Subcutaneous abdominal adipose tissue (tissue), 5 donors: ENCODE data around the gene SLC25A20.

Experiments used
- H3K27ac ChIP-seq: one replicate; pipeline ENCODE4 v1.7.0; 2013; ENCODE audit warnings: low read depth, mild to moderate bottlenecking, inconsistent platforms, low read length, moderate library complexity
- H3K27me3 ChIP-seq, 5 donors: one replicate each; pipeline ENCODE4 v1.7.0; 2013; ENCODE audit warnings: low read length in 5 of 5, inconsistent platforms in 1 of 5; ENCODE audit not compliant: control insufficient read depth in 5 of 5, insufficient read depth in 4 of 5
- H3K36me3 ChIP-seq, 5 donors: one replicate each; pipeline ENCODE4 v1.7.0; 2013; ENCODE audit warnings: low read length in 5 of 5; ENCODE audit not compliant: control insufficient read depth in 5 of 5, insufficient read depth in 5 of 5
- H3K4me1 ChIP-seq, 5 donors: one replicate each; pipeline ENCODE4 v1.7.0; 2013; ENCODE audit warnings: low read length in 5 of 5, mild to moderate bottlenecking in 3 of 5, moderate library complexity in 1 of 5; ENCODE audit not compliant: control insufficient read depth in 5 of 5, insufficient read depth in 5 of 5
- H3K4me3 ChIP-seq, 5 donors: one replicate each; pipeline ENCODE4 v1.7.0; 2013; ENCODE audit warnings: low read length in 5 of 5, low read depth in 1 of 5
- H3K9ac ChIP-seq, 5 donors: one replicate each; pipeline ENCODE4 v1.7.0; 2013; ENCODE audit warnings: low read length in 5 of 5, mild to moderate bottlenecking in 4 of 5, moderate library complexity in 3 of 5
- H3K9me3 ChIP-seq, 5 donors: one replicate each; pipeline ENCODE4 v1.7.0; 2013; ENCODE audit warnings: low read length in 5 of 5; ENCODE audit not compliant: control insufficient read depth in 5 of 5
- donor health status: healthy.
- donor health status: healthy.
- donor health status: healthy.
- donor health status: healthy.
- donor health status: healthy.

The SLC25A20 gene, protein sequence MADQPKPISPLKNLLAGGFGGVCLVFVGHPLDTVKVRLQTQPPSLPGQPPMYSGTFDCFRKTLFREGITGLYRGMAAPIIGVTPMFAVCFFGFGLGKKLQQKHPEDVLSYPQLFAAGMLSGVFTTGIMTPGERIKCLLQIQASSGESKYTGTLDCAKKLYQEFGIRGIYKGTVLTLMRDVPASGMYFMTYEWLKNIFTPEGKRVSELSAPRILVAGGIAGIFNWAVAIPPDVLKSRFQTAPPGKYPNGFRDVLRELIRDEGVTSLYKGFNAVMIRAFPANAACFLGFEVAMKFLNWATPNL

DNA sequence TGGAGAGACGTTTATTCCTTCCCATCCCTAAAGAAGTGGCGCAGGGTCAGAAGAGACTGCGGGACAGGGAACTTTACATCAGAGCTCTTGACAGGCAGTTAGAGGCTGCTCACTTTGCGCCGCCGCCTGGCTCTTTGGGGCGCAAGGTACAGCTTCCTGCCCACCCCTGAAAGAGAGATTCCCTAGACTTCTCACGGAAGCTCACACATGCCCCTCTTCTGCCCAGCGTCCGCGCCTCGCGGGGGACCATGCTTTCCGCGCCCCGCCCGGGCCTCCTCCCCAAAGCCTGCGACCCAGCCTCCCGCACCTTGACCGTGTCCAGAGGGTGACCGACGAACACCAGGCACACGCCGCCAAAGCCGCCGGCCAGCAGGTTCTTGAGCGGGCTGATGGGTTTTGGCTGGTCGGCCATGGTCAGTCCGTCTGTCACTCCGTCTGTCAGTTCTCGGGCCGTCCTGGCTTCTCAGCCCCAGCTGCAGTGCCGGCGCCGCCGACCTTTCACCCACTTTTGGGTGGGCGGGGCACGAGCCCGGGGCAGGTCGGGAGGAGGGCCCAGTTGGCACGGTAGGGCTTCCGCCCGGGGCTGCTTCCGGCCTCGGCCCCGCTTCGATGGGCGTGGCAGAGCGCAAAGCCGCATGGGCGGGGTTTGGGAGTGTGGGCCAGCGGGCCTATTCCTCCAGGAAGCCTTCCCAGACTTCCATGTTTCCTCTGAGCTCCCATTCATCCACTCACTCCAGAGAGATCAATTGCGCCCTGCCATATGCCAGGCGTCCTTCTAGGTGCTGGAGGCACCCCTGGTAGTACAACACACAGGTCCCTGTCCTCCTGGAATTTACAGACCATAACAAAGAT lies at the start of gene SLC25A20:
Gene SLC25A20, minus strand, starts transcription at position 500 of the 852 bp plus-strand sequence. Its CDS starts 88 bp downstream, at position 412.
- peak within 1 kb of the TSS; percentile 75 for H3K27ac ChIP-seq
- no peaks in the 10 kb centered on the region for H3K36me3 ChIP-seq
- H3K9ac ChIP-seq, result peak within 1 kb of the TSS; percentile 71 to 89 (median 81)
- peak within 1 kb of the TSS; percentile 66 to 87 (median 86) for H3K4me3 ChIP-seq
- peaks cover 6 to 31% (median 25%) of the 10 kb centered on the region in 5 donors for H3K4me1 ChIP-seq
- H3K9me3 ChIP-seq, result no peaks in the 10 kb centered on the region
- no peaks in the 10 kb centered on the region for H3K27me3 ChIP-seq

DNA sequence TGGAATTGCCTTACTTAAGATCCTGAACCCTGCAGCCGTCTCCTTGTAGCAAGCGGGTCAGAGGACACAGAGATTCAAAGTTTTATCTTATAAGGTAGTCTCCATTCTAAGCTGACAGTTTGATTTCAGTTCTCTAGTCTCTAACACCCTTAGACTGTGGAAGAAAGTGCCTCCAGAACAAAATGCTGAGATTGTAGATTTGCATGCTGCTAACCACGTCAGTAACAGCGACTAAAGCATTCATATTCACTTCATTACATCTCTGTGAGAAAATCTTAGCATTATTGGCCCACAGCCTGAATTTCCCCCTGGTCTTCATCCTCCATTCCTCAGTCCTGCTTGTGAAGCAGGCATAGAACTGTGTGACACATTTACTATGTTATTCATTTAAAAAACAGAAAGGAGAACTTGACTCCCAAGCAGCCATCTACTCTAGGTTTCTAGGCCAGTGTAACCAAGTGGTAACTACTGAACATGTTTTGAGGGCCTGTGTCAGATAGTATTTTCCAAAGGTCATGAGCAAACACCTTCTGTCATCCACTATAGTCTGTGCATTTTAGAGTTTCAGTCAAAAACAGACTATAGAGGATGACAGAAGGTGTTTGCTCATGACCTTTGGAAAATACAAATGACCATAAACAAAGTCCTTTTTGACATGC lies 47.3 kb upstream of the SLC25A20 start:
- Histone ChIP-seq H3K27me3 (no peaks in the 10 kb centered on the region), H3K4me3 (no peak overlapping the region), H3K36me3 (peaks cover 3 to 25% (median 6%) of the 10 kb centered on the region in 5 donors), H3K27ac (no peak overlapping the region), H3K9ac (no peak overlapping the region), H3K9me3 (no peaks in the 10 kb centered on the region), H3K4me1 (no peaks in the 10 kb centered on the region)

DNA sequence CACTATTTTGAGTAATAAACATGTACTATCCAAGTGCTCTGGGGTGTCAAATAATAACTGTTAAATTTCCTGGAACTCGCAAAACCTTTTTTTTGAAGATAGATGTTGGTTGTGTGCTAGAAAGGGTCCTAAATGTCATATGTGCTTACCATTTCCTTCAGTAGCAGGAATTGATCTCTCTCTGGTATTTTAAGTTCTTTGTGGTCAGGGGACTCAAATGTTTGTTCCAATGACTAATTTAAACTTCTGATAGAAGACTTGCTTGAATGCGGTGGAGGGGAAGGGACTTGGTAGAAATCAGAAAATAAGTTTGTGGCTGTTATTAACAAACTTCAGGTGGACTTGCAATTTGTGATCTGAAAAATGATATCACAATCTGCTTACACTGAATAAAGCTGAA lies 46.8 kb upstream of the SLC25A20 start:
- Histone ChIP-seq H3K36me3 (peaks cover 3 to 25% (median 6%) of the 10 kb centered on the region in 5 donors), H3K9me3 (no peaks in the 10 kb centered on the region), H3K27ac (no peak overlapping the region), H3K4me3 (no peak overlapping the region), H3K4me1 (no peaks in the 10 kb centered on the region), H3K9ac (no peak overlapping the region), H3K27me3 (no peaks in the 10 kb centered on the region)

DNA sequence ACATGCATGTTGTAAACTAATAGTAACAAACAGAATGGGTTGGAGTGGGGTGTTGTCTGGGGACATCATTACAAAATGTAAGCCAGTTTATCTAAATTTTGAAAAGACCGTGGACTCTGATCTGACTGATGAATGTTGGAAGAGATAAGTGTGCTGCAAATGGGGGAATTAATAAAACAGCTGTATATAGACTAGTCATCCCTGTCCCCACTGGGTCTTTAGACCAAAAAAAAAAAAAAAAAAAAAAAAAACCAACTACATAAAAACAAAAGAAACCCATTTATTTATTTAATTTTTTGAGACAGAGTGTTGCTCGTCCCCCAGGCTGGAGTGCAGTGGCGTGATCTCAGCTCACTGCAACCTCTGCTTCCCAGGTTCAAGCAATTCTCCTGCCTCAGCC lies 40.0 kb upstream of the SLC25A20 start:
- Histone ChIP-seq H3K9ac (no peak overlapping the region), H3K27ac (no peak overlapping the region), H3K36me3 (peaks cover 7 to 17% (median 11%) of the 10 kb centered on the region in 5 donors), H3K4me1 (peaks cover 0 to 6% (median 2%) of the 10 kb centered on the region in 5 donors), H3K9me3 (no peaks in the 10 kb centered on the region), H3K4me3 (no peak overlapping the region), H3K27me3 (no peaks in the 10 kb centered on the region)

DNA sequence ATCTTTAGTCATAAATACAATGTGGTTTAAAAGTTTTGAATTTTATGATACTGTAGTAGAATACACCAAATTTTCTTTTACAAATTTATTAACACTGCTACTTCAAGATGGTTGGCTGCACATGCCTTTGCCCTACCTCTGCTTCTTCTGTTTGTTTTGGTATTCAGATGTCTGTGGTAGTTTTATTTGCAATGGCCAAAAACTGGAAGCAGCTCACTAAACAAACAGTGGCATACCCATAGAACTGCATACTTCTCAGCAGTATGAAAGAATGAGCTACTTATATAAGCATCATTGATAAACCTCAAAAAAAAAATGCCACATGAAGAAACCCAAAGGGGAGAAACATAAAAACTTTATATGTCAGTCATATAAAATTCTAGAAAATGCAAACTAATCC lies 39.5 kb upstream of the SLC25A20 start:
- Histone ChIP-seq H3K4me1 (peaks cover 0 to 6% (median 2%) of the 10 kb centered on the region in 5 donors), H3K4me3 (no peak overlapping the region), H3K27ac (no peak overlapping the region), H3K9ac (no peak overlapping the region), H3K9me3 (no peaks in the 10 kb centered on the region), H3K27me3 (no peaks in the 10 kb centered on the region), H3K36me3 (peaks cover 4 to 16% (median 14%) of the 10 kb centered on the region in 5 donors)

DNA sequence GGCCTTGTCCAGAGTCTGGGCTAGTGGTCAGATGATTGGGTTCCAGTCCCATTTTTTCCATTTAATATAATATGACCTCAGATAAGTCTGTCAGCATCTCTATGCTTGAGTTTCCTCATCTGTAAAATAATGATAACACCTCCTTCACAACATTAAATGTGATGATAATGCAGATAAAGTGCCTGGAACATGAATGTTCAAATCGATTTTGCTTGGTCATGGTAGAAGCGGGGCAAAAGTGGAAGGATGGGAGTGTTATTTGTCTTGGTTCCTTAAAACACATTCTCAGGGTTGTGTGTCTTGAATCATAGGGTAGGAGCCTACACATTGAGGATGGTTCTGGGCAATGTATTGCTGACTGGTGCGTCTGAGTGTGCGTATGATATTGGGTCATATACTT lies 36.8 kb upstream of the SLC25A20 start:
- peaks cover 4 to 18% (median 16%) of the 10 kb centered on the region in 5 donors for H3K36me3 ChIP-seq
- H3K27ac ChIP-seq, result no peak overlapping the region
- H3K9me3 ChIP-seq, result no peaks in the 10 kb centered on the region
- H3K27me3 ChIP-seq, result no peaks in the 10 kb centered on the region
- H3K9ac ChIP-seq, result no peak overlapping the region
- H3K4me3 ChIP-seq, result no peak overlapping the region
- H3K4me1 ChIP-seq, result peaks cover 0 to 18% (median 6%) of the 10 kb centered on the region in 5 donors

DNA sequence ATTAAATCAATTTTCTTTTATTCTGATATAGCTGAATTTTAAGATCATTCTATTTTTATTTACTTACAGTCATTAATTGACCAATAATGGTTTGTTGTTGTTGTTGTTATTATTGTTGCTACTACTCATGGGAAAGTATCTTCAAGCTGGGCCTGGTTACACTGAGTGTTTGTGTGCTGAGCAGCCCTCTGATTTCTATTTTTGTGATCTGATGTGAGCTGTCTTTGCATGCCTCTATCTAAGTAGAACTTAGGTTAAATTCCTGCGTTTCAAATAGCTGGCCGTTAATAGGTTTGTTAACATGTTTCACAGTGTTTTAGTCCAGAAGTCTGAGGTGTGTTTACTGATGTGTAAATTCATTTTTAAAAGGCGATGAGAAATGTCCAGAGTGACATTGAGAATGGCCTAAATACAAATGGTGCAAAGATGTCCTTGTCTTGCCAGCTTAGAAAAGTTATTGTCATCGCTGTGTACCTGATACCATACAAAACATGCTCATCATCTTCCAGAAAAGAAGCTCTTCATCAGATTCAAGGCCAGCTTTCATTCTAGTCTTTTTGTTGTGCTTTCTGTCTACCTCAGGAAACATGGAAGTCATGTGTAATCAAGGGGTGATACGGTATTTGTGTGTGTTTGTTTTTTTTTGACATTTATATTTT lies 35.8 kb upstream of the SLC25A20 start:
- Histone ChIP-seq H3K36me3 (peaks cover 4 to 23% (median 19%) of the 10 kb centered on the region in 5 donors), H3K4me3 (no peak overlapping the region), H3K9me3 (no peaks in the 10 kb centered on the region), H3K27me3 (no peaks in the 10 kb centered on the region), H3K27ac (no peak overlapping the region), H3K4me1 (peaks cover 0 to 27% (median 13%) of the 10 kb centered on the region in 5 donors), H3K9ac (no peak overlapping the region)

DNA sequence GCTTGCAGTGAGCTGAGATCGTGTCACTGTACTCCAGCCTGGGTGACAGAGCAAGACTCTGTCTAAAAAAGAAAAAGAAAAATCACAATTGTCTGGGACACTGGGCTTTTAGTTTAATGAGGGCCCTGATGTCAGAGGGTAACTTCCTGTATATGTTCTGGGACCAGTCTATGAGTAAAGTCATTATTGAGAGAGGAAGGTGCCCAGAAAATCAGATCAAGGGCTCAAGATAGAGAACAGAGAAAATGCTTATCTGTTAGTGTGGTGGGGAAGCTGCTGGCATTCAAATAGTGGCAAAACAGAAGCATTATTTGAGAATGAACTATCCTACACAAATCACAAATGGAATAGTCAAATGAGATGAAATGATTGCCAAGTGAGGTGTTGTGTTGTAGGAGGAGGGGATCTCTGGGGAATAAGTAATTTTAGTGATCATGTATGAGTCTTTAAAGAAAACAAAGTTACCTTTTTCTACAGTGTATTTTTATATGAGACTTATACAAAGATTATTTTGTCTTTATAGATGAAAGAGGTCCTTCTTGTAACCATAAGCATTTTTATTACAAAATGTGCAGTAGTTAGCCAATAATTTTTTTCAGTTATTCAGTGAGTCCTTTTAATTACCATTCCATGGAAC lies 33.4 kb upstream of the SLC25A20 start:
- no peak overlapping the region for H3K9ac ChIP-seq
- H3K4me1 ChIP-seq, result peaks cover 0 to 38% (median 31%) of the 10 kb centered on the region in 5 donors
- peaks cover 12 to 34% (median 26%) of the 10 kb centered on the region in 5 donors for H3K36me3 ChIP-seq
- no peaks in the 10 kb centered on the region for H3K9me3 ChIP-seq
- H3K27ac ChIP-seq, result no peak overlapping the region
- no peak overlapping the region for H3K4me3 ChIP-seq
- H3K27me3 ChIP-seq, result no peaks in the 10 kb centered on the region

DNA sequence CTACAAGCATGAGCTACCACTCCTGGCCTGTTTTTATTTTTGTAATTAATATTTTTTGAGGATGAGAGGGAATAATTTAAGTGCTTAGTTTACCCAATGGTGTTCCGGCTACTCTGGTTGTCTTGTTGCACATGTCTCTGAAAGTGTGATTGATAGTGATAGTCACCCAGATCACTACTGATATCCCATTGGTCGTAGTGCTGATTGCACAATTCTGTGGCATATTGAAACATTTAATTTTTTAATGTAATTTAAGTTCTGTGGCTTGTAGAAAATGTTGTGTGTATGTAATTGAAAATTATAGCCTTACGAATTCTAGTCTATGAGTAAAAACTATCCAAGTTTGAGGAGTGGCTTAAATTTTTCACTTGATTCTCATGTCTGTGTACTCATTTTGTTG lies 31.9 kb upstream of the SLC25A20 start:
- Histone ChIP-seq H3K27ac (no peak overlapping the region), H3K9me3 (no peaks in the 10 kb centered on the region), H3K4me3 (no peak overlapping the region), H3K27me3 (no peaks in the 10 kb centered on the region), H3K4me1 (peaks cover 0 to 46% (median 36%) of the 10 kb centered on the region in 5 donors), H3K36me3 (peaks cover 16 to 42% (median 23%) of the 10 kb centered on the region in 5 donors), H3K9ac (no peak overlapping the region)
